Measurements from ENCODE around the gene CYP46A1. TPM values are rescaled to one million over a fixed set of nuclear protein-coding genes. Genes with fewer than 3 reads are reported as not detected.

Gene CYP46A1
- total RNA-seq, 1 donor from 2014 or later, result 2.9 TPM

DNA sequence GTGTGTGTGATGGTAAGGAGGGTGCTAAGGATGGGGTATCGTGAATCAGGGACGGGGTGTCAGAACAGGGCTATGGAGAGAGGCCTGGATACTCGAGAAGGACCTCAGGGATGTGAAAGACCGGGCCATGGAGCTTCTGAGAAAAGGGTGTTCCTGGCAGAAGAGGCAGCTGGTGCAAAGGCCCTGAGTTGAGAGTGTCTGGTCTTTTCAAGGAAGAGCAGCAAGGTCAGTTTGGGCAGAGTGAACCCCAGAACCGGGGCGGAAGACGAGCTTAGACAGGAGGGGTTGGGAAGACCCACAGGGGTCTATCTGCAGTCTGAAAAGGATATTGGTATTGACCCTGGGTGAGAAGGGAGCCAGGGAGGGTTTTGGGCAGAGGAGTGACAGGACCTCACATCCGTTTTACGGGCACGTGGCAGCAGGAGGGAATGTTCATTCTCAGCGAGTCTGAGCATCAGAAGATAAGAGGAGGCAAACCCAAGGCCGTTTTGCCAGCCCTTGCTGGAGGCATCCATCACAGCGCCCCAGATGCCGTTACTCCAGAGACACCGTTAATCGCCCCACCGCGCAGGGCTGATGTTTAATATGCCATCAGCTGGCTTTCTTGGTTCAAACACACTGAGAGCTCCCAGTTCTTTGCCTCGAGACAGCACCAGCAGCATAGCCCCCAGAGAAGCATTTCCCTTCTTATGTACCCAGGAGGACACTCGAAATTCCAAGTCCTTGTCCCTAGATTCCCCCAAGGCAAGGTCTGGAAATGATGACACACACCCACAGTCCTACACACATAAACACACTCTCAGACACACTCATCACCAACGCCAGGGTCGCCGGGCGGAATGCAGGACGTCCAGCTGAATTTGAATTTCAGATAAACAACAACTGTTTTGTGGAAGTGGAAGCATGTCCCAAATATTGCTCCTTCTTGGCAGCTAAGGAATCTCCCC lies 67.7 kb downstream of the CYP46A1 start:
- Mint-ChIP-seq H3K9me3 (ENCODE audit: low read depth) (no peaks in the 10 kb centered on the region), H3K36me3 (ENCODE audit: insufficient read depth) (no peaks in the 10 kb centered on the region), H3K27me3 (peaks cover 44% of the 10 kb centered on the region), H3K4me1 (ENCODE audit: low read depth) (peaks cover 6% of the 10 kb centered on the region), H3K27ac (no peak overlapping the region), H3K4me3 (ENCODE audit: low read depth) (no peak overlapping the region)
- no peak for DNase-seq (ENCODE audit: low spot score, unreplicated experiment)
- TF ChIP-seq, protein P1, sequence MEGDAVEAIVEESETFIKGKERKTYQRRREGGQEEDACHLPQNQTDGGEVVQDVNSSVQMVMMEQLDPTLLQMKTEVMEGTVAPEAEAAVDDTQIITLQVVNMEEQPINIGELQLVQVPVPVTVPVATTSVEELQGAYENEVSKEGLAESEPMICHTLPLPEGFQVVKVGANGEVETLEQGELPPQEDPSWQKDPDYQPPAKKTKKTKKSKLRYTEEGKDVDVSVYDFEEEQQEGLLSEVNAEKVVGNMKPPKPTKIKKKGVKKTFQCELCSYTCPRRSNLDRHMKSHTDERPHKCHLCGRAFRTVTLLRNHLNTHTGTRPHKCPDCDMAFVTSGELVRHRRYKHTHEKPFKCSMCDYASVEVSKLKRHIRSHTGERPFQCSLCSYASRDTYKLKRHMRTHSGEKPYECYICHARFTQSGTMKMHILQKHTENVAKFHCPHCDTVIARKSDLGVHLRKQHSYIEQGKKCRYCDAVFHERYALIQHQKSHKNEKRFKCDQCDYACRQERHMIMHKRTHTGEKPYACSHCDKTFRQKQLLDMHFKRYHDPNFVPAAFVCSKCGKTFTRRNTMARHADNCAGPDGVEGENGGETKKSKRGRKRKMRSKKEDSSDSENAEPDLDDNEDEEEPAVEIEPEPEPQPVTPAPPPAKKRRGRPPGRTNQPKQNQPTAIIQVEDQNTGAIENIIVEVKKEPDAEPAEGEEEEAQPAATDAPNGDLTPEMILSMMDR (IDR thresholded peaks at IDR 0.05; ENCODE audit: unreplicated experiment), result no peak

DNA sequence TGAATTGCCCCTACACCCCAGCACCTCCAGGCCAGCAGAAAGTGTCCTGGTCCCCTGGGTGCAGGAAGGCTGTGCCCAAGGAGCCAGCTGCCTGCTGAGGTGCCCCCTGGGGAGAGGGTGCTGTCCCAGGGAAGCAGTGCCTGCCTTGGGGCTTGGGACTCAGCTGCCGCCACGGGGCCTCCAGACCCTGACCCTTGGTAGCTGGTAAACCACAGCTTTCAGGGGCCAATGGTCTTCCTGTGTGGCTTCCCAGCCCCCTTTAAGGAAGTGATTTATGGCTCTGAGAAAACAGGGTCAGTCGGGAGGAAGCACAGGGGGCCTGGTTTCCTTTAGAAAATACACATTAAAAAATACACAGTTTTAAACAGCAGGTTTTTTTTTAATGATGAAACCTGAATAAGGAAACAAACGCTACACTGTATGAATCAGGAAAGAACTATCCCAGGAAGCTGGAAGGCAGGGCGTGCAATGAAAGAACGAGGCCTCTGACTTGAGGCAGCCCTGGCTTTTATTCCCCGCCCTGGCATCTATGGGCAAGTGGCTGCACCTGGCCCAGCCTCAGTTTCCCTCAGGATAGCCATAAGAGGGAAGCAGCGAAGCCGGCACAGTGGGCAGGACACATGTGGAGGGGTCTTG lies 68.5 kb downstream of the CYP46A1 start:
- no peaks in the 10 kb centered on the region for H3K36me3 Mint-ChIP-seq (ENCODE audit: insufficient read depth)
- H3K4me3 Mint-ChIP-seq (ENCODE audit: low read depth), result no peak overlapping the region
- TF ChIP-seq, protein P1 (IDR thresholded peaks at IDR 0.05; ENCODE audit: unreplicated experiment), result no peak
- peaks cover 44% of the 10 kb centered on the region for H3K27me3 Mint-ChIP-seq
- H3K9me3 Mint-ChIP-seq (ENCODE audit: low read depth), result no peaks in the 10 kb centered on the region
- peaks cover 6% of the 10 kb centered on the region for H3K4me1 Mint-ChIP-seq (ENCODE audit: low read depth)
- no peak for DNase-seq (ENCODE audit: low spot score, unreplicated experiment)
- H3K27ac Mint-ChIP-seq, result no peak overlapping the region

DNA sequence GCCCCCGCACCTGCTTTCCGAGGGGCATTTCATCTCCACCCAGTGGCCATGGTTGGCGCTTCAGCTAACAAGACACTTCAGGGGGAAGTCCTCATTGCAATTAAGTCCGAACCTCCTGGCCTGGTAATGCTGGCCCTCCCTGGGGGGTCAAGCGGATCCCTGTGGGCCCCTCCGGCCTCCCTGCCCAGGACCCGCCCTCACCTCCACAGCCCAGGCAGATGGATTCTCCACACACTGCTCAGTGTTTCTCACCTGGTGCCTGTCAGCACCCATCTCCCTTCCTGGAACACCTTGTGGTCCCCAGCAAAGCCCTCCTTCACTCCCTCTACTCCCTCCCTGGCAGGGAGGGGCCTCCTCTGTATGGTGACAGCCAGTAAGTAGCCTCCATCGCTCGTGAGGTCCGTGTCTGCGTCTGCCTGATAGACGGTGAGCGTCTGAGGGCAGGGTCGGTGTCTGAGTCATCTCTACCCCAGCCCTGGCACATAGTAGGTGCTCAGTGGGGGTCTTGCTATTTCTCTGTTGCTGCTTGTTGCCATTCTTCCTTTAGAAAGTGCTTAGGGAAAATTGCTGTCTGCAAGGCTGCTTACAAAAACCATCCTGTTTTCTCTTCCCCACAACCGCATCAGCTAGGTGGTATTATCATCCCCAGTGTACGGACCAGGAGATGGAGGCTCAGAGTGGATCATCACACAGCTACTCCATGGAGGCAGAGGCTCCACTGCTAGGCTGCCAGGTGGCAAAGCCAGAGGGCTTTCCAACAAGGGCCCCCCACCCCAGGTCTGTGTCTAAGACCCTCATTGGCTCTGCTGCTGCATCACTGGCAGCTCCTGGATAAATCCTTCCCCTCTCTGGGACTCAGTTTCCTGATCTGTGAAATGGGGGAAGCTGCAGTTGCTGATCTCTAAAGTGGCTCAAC lies 69.4 kb downstream of the CYP46A1 start:
- no peak for DNase-seq (ENCODE audit: low spot score, unreplicated experiment)
- TF ChIP-seq, protein P1 (IDR thresholded peaks at IDR 0.05; ENCODE audit: unreplicated experiment), result no peak
- Mint-ChIP-seq H3K36me3 (ENCODE audit: insufficient read depth) (no peaks in the 10 kb centered on the region), H3K27ac (no peak overlapping the region), H3K9me3 (ENCODE audit: low read depth) (no peaks in the 10 kb centered on the region), H3K4me1 (ENCODE audit: low read depth) (peaks cover 8% of the 10 kb centered on the region), H3K27me3 (peaks cover 41% of the 10 kb centered on the region), H3K4me3 (ENCODE audit: low read depth) (no peak overlapping the region)

DNA sequence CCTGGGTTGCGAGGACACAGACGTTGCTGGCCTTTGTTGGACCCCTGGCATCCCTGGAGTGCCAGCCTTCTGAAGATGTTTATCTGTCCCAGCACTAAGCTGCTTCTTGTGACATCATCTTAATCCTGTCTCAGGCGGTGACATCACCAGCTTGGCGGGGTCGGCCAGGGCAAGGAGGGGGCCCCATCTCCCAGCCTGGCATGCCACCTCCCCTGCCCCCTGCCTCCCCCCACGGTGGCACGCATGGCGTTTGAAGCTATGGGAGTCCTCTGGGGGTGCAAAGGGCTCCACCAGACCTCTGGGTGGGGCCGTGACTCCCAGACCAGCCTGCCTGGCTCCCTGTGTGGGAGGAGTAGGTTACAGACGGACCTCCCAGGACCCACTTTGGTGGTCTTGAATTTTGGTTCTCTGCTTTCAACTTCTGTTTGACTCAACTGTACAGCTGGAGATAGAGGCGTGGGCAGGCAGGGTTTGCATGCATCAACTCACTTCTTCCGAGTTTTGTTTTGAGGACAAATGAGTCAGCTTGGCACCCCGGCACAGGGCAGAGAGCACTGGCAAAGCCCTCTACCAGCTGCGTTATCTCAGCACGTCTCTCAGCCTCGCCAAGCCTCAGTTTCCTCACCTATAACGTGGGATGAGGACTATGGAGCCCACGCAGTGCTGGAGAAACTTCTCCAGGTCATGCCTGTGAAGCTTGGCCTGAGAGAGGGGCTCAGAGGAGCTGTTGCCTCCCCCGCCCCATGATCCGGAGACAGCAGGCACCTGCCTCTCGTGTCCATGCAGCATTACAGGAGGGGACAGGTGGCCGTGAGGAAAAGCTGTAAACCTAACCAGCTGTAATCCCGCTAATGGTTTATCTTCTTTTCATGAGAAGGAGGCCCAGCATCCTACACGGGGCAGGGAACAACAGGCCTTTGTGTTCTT lies 70.3 kb downstream of the CYP46A1 start:
- Mint-ChIP-seq H3K9me3 (ENCODE audit: low read depth) (no peaks in the 10 kb centered on the region), H3K27me3 (peaks cover 32% of the 10 kb centered on the region), H3K36me3 (ENCODE audit: insufficient read depth) (no peaks in the 10 kb centered on the region), H3K27ac (no peak overlapping the region), H3K4me1 (ENCODE audit: low read depth) (peaks cover 12% of the 10 kb centered on the region), H3K4me3 (ENCODE audit: low read depth) (no peak overlapping the region)
- TF ChIP-seq, protein P1 (IDR thresholded peaks at IDR 0.05; ENCODE audit: unreplicated experiment), result no peak
- no peak for DNase-seq (ENCODE audit: low spot score, unreplicated experiment)
